Esophagus muscularis mucosa (tissue), 3 donors: ENCODE data around the gene UMOD.

Source experiments
- POLR2A ChIP-seq: fragments of 450-650 bp; IDR thresholded peaks from one replicate; pipeline ENCODE4 v1.6.1; 2017; ENCODE audit warnings: antibody characterized with exemption, moderate library complexity, mild to moderate bottlenecking, low read depth
- TF ChIP-seq, protein P1 (sequence below), 3 experiments: fragments of 200-600 bp in 2 of 3; fragments of 450-650 bp in 1 of 3; sonication (generic) in 2 of 3; IDR thresholded peaks; one replicate each; pipeline ENCODE4 v1.5.1; 2017 to 2019; ENCODE audit warnings: antibody characterized with exemption in 3 of 3, mild to moderate bottlenecking in 2 of 3, moderate library complexity in 1 of 3

DNA sequence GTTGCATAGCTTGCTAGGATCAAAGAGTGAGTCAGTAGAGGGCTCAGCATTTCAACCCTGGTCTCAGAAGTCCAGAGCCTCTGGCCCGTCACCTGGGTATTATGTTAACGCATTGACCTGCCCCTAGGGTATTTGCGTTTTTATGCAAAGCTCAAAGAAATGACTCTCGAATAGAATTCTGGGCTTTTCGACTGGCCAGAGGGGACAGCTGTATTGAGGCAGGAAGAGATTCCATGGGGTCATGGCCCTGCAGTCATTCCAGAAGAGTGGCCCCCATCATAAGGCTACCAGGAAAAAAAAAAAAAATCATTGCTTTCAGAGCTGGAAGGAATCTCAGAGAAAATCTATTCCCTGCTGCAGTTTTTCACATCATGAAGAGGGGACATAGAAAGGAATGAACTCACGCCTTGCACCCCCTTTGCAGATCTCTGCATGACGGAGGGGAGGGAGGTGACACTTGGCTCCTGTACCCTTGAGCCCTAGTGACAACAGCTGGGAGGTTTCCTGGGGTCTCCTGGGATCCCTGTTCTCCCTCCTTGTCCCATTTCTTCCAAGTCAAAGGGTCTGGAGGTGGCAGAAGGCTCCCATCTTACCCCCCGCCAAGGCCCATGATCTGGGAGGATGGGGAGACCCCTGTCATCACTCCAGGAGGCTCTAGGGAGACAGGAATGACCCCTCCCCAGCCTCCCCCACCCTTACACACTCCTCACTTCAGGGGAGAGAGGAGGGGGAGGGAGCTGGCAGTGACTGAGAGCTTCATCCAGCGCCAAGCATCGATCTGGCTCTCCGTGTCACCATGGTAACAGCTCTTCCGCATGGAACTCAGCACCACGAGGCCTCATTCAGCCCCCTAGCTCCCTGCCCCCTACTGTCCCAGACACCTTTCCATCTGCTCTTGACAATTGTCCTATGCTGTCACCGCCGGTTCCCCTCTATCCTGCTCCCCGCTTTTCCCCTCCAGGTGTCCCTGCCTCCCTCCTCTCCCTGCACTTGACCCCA is 61.0 kb downstream of the UMOD start:
- TF ChIP-seq, protein P1, sequence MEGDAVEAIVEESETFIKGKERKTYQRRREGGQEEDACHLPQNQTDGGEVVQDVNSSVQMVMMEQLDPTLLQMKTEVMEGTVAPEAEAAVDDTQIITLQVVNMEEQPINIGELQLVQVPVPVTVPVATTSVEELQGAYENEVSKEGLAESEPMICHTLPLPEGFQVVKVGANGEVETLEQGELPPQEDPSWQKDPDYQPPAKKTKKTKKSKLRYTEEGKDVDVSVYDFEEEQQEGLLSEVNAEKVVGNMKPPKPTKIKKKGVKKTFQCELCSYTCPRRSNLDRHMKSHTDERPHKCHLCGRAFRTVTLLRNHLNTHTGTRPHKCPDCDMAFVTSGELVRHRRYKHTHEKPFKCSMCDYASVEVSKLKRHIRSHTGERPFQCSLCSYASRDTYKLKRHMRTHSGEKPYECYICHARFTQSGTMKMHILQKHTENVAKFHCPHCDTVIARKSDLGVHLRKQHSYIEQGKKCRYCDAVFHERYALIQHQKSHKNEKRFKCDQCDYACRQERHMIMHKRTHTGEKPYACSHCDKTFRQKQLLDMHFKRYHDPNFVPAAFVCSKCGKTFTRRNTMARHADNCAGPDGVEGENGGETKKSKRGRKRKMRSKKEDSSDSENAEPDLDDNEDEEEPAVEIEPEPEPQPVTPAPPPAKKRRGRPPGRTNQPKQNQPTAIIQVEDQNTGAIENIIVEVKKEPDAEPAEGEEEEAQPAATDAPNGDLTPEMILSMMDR (IDR thresholded peaks at IDR 0.05): no peak
- TF ChIP-seq POLR2A: no peak
